Neuron (in vitro differentiated cells): ENCODE measurements around the gene SMIM12.

Experiments
- H2AFZ ChIP-seq: one replicate; pipeline ENCODE4 v1.6.1; 2013; ENCODE audit warnings: low read depth, mild to moderate bottlenecking, inconsistent platforms, low read length, moderate library complexity
- H3K27me3 ChIP-seq: one replicate; pipeline ENCODE4 v1.6.1; 2013; ENCODE audit warnings: low read length; ENCODE audit not compliant: insufficient read depth
- H3K36me3 ChIP-seq: one replicate; pipeline ENCODE4 v1.6.1; 2013; ENCODE audit warnings: low read length; ENCODE audit not compliant: insufficient read depth
- H3K4me1 ChIP-seq: one replicate; pipeline ENCODE4 v1.6.1; 2013; ENCODE audit warnings: low read length; ENCODE audit not compliant: insufficient read depth
- H3K4me3 ChIP-seq: 2 replicates; pipeline ENCODE4 v1.5.1; 2013; ENCODE audit warnings: mild to moderate bottlenecking, low read length, moderate library complexity
- H3K9me3 ChIP-seq: one replicate; pipeline ENCODE4 v1.6.1; 2013; ENCODE audit warnings: low read length

The SMIM12 gene

GRCh38 chr1:34846265-34846664, 13.3 kb downstream of the SMIM12 start:
- Histone ChIP-seq H3K4me3 (no peak overlapping the region), H3K9me3 (no peaks in the 10 kb centered on the region), H3K36me3 (no peaks in the 10 kb centered on the region), H2AFZ (no peak overlapping the region), H3K27me3 (no peaks in the 10 kb centered on the region), H3K4me1 (peaks cover 56% of the 10 kb centered on the region)

GRCh38 chr1:34845131-34845901, 14.2 kb downstream of the SMIM12 start:
- no peak overlapping the region for H3K4me3 ChIP-seq
- H2AFZ ChIP-seq: no peak overlapping the region
- H3K36me3 ChIP-seq: no peaks in the 10 kb centered on the region
- H3K27me3 ChIP-seq: no peaks in the 10 kb centered on the region
- peaks cover 56% of the 10 kb centered on the region for H3K4me1 ChIP-seq
- H3K9me3 ChIP-seq: no peaks in the 10 kb centered on the region

- peaks cover 56% of the 10 kb centered on the region for H3K4me1 ChIP-seq
Measured at GRCh38 chr1:34844252-34844634, 15.3 kb downstream of the SMIM12 start.

GRCh38 chr1:34843392-34844251, 15.9 kb downstream of the SMIM12 start:
- no peaks in the 10 kb centered on the region for H3K9me3 ChIP-seq
- H3K4me3 ChIP-seq: no peak overlapping the region

More at GRCh38 chr1:34844252-34844634, 15.3 kb downstream of the SMIM12 start:
- H3K9me3 ChIP-seq: no peaks in the 10 kb centered on the region
- H3K36me3 ChIP-seq: no peaks in the 10 kb centered on the region
- no peak overlapping the region for H3K4me3 ChIP-seq
- no peak overlapping the region for H2AFZ ChIP-seq
- H3K27me3 ChIP-seq: no peaks in the 10 kb centered on the region

GRCh38 chr1:34842952-34843371, 16.6 kb downstream of the SMIM12 start:
- Histone ChIP-seq H3K27me3 (no peaks in the 10 kb centered on the region), H2AFZ (peak overlapping the region; percentile 11), H3K4me1 (peaks cover 56% of the 10 kb centered on the region), H3K9me3 (no peaks in the 10 kb centered on the region), H3K36me3 (no peaks in the 10 kb centered on the region), H3K4me3 (no peak overlapping the region)

More at GRCh38 chr1:34843392-34844251, 15.9 kb downstream of the SMIM12 start:
- Histone ChIP-seq H2AFZ (peak overlapping the region; percentile 11), H3K4me1 (peaks cover 56% of the 10 kb centered on the region), H3K27me3 (no peaks in the 10 kb centered on the region), H3K36me3 (no peaks in the 10 kb centered on the region)

GRCh38 chr1:34842073-34842472, 17.5 kb downstream of the SMIM12 start:
- Histone ChIP-seq H3K4me3 (no peak overlapping the region), H3K9me3 (no peaks in the 10 kb centered on the region), H2AFZ (no peak overlapping the region), H3K36me3 (no peaks in the 10 kb centered on the region), H3K4me1 (peaks cover 50% of the 10 kb centered on the region), H3K27me3 (no peaks in the 10 kb centered on the region)

- H3K36me3 ChIP-seq: no peaks in the 10 kb centered on the region
- H3K27me3 ChIP-seq: no peaks in the 10 kb centered on the region
- no peaks in the 10 kb centered on the region for H3K9me3 ChIP-seq
- peaks cover 39% of the 10 kb centered on the region for H3K4me1 ChIP-seq
- H2AFZ ChIP-seq: no peak overlapping the region
- no peak overlapping the region for H3K4me3 ChIP-seq
Measured at GRCh38 chr1:34840426-34840825, 19.1 kb downstream of the SMIM12 start.

- Histone ChIP-seq H2AFZ (no peak overlapping the region), H3K4me3 (no peak overlapping the region), H3K9me3 (no peaks in the 10 kb centered on the region), H3K36me3 (no peaks in the 10 kb centered on the region), H3K4me1 (peaks cover 32% of the 10 kb centered on the region), H3K27me3 (no peaks in the 10 kb centered on the region)
Measured at GRCh38 chr1:34839526-34840305, 19.8 kb downstream of the SMIM12 start.

- Histone ChIP-seq H3K9me3 (no peaks in the 10 kb centered on the region), H3K4me3 (no peak overlapping the region), H3K36me3 (no peaks in the 10 kb centered on the region), H3K27me3 (no peaks in the 10 kb centered on the region), H2AFZ (no peak overlapping the region), H3K4me1 (peaks cover 6% of the 10 kb centered on the region)
Measured at GRCh38 chr1:34833711-34834110, 25.8 kb downstream of the SMIM12 start.

GRCh38 chr1:34831721-34832246, 27.8 kb downstream of the SMIM12 start:
- Histone ChIP-seq H3K4me3 (no peak overlapping the region), H2AFZ (no peak overlapping the region), H3K9me3 (no peaks in the 10 kb centered on the region), H3K27me3 (no peaks in the 10 kb centered on the region), H3K36me3 (no peaks in the 10 kb centered on the region), H3K4me1 (peaks cover 6% of the 10 kb centered on the region)

- H3K4me3 ChIP-seq: no peak overlapping the region
- no peak overlapping the region for H2AFZ ChIP-seq
- H3K4me1 ChIP-seq: no peaks in the 10 kb centered on the region
- H3K9me3 ChIP-seq: no peaks in the 10 kb centered on the region
- H3K36me3 ChIP-seq: no peaks in the 10 kb centered on the region
- H3K27me3 ChIP-seq: no peaks in the 10 kb centered on the region
Measured at GRCh38 chr1:34829250-34829649, 30.3 kb downstream of the SMIM12 start.

GRCh38 chr1:34828611-34829010, 30.9 kb downstream of the SMIM12 start:
- Histone ChIP-seq H3K9me3 (peaks cover 2% of the 10 kb centered on the region), H3K27me3 (no peaks in the 10 kb centered on the region), H3K36me3 (no peaks in the 10 kb centered on the region), H3K4me3 (no peak overlapping the region), H3K4me1 (no peaks in the 10 kb centered on the region), H2AFZ (no peak overlapping the region)
